H9 (cell line): Measurements from ENCODE around the gene RNASEL. TPM values are rescaled to one million over a fixed set of nuclear protein-coding genes. Genes with fewer than 3 reads are reported as not detected.

ENCODE experiments used
- DNase-seq: peaks from one replicate; pipeline ENCODE4 v3.0.0-alpha.2; 2017
- H2AFZ ChIP-seq: one replicate; pipeline ENCODE4 v1.6.1; 2013; ENCODE audit warnings: mild to moderate bottlenecking, low read length, control low read depth, moderate library complexity
- H2AK5ac ChIP-seq: 2 replicates; pipeline ENCODE4 v1.6.1; 2013; ENCODE audit warnings: low read length, control low read depth, mixed read lengths; ENCODE audit not compliant: insufficient read length
- H2BK120ac ChIP-seq: one replicate; pipeline ENCODE4 v1.6.1; 2013; ENCODE audit warnings: low read depth, mild to moderate bottlenecking, low read length, control low read depth, inconsistent platforms; ENCODE audit not compliant: poor library complexity, severe bottlenecking
- H2BK12ac ChIP-seq: 2 replicates; pipeline ENCODE4 v1.6.1; 2013; ENCODE audit warnings: low read length, control low read depth, mixed read lengths, low read depth; ENCODE audit not compliant: insufficient read length
- H2BK15ac ChIP-seq: 2 replicates; pipeline ENCODE4 v1.6.1; 2013; ENCODE audit warnings: low read depth, low read length, control low read depth
- H2BK20ac ChIP-seq: one replicate; pipeline ENCODE4 v1.6.1; 2013; ENCODE audit warnings: low read depth, mild to moderate bottlenecking, low read length, control low read depth, inconsistent platforms; ENCODE audit not compliant: poor library complexity, severe bottlenecking
- H2BK5ac ChIP-seq: 2 replicates; pipeline ENCODE4 v1.6.1; 2013; ENCODE audit warnings: low read length, control low read depth, mixed read lengths; ENCODE audit not compliant: insufficient read length
- H3K14ac ChIP-seq: 2 replicates; pipeline ENCODE4 v1.6.1; 2013; ENCODE audit warnings: low read length, control low read depth; ENCODE audit not compliant: insufficient read depth
- H3K18ac ChIP-seq: 2 replicates; pipeline ENCODE4 v1.6.1; 2013; ENCODE audit warnings: low read depth, mild to moderate bottlenecking, mixed read lengths, low read length, control low read depth; ENCODE audit not compliant: insufficient read length
- H3K23ac ChIP-seq: 2 replicates; pipeline ENCODE4 v1.6.1; 2013; ENCODE audit warnings: low read length, control low read depth, mixed read lengths, low read depth; ENCODE audit not compliant: insufficient read length
- H3K23me2 ChIP-seq: 2 replicates; pipeline ENCODE4 v1.6.1; 2013; ENCODE audit warnings: low read depth, mild to moderate bottlenecking, mixed read lengths, low read length, control low read depth; ENCODE audit not compliant: insufficient read length, poor library complexity, severe bottlenecking
- H3K27ac ChIP-seq: 2 replicates; pipeline ENCODE4 v1.5.1; 2013; ENCODE audit warnings: low read length, control low read depth, mixed read lengths, low read depth; ENCODE audit not compliant: insufficient read length
- H3K27me3 ChIP-seq: 2 replicates; pipeline ENCODE4 v1.6.1; 2013; ENCODE audit warnings: low read length, control low read depth, inconsistent platforms; ENCODE audit not compliant: insufficient read depth
- H3K4ac ChIP-seq: 2 replicates; pipeline ENCODE4 v1.6.1; 2013; ENCODE audit warnings: low read depth, mild to moderate bottlenecking, control low read depth, inconsistent platforms, low read length, moderate library complexity
- H3K4me1 ChIP-seq: 2 replicates; pipeline ENCODE4 v1.6.1; 2013; ENCODE audit warnings: low read length, control low read depth, inconsistent platforms; ENCODE audit not compliant: insufficient read depth
- H3K4me2 ChIP-seq: 2 replicates; pipeline ENCODE4 v1.6.1; 2013; ENCODE audit warnings: low read length, control low read depth, mixed read lengths; ENCODE audit not compliant: insufficient read length, insufficient read depth
- H3K56ac ChIP-seq: 2 replicates; pipeline ENCODE4 v1.6.1; 2013; ENCODE audit warnings: low read depth, mild to moderate bottlenecking, mixed read lengths, low read length, control low read depth; ENCODE audit not compliant: insufficient read length
- H3K79me1 ChIP-seq: 2 replicates; pipeline ENCODE4 v1.6.1; 2013; ENCODE audit warnings: low read depth, mild to moderate bottlenecking, moderate library complexity, low read length, control low read depth, inconsistent platforms; ENCODE audit not compliant: insufficient read depth, poor library complexity, severe bottlenecking
- H3K79me2 ChIP-seq: 2 replicates; pipeline ENCODE4 v1.6.1; 2013; ENCODE audit warnings: low read length, control low read depth, inconsistent platforms; ENCODE audit not compliant: insufficient read depth
- H3K9ac ChIP-seq: 2 replicates; pipeline ENCODE4 v1.6.1; 2013; ENCODE audit warnings: low read length, control low read depth, mixed read lengths; ENCODE audit not compliant: insufficient read length; ENCODE audit errors: extremely low read depth
- H3K9me3 ChIP-seq: one replicate; pipeline ENCODE4 v1.6.1; 2013; ENCODE audit warnings: low read depth, low read length, inconsistent platforms; ENCODE audit not compliant: control insufficient read depth
- H3T11ph ChIP-seq: one replicate; pipeline ENCODE4 v1.6.1; 2013; ENCODE audit warnings: mild to moderate bottlenecking, low read length, control low read depth, inconsistent platforms
- H4K20me1 ChIP-seq: one replicate; pipeline ENCODE4 v1.6.1; 2013; ENCODE audit not compliant: control insufficient read depth, insufficient read length, insufficient read depth
- H4K5ac ChIP-seq: 2 replicates; pipeline ENCODE4 v1.6.1; 2013; ENCODE audit warnings: low read depth, mild to moderate bottlenecking, mixed read lengths, low read length, control low read depth; ENCODE audit not compliant: insufficient read length
- H4K8ac ChIP-seq: replicated peaks from 2 replicates; pipeline ENCODE4 v1.6.1; 2013; ENCODE audit warnings: low read length, control low read depth, mixed read lengths, low read depth; ENCODE audit not compliant: insufficient read length
- H4K91ac ChIP-seq: 2 replicates; pipeline ENCODE4 v1.6.1; 2013; ENCODE audit warnings: low read depth, mild to moderate bottlenecking, moderate library complexity, mixed read lengths, low read length, control low read depth; ENCODE audit not compliant: insufficient read length
- H3K27ac Mint-ChIP-seq, 3 experiments: 2 replicates in 2 of 3; 3 replicates in 1 of 3; pipeline ENCODE4 v1.8.0; 2020 to 2021; ENCODE audit warnings: mixed read lengths in 3 of 3, mild to moderate bottlenecking in 1 of 3, moderate library complexity in 1 of 3
- H3K27me3 Mint-ChIP-seq: 2 replicates; pipeline ENCODE4 v1.8.0; 2021; ENCODE audit warnings: low read depth, mild to moderate bottlenecking, moderate library complexity, mixed read lengths
- H3K36me3 Mint-ChIP-seq, 3 experiments: 2 replicates in 2 of 3; 3 replicates in 1 of 3; pipeline ENCODE4 v1.8.0; 2020 to 2021; ENCODE audit warnings: low read depth in 3 of 3, mixed read lengths in 3 of 3; ENCODE audit not compliant: insufficient read depth in 1 of 3
- H3K4me1 Mint-ChIP-seq, 2 experiments: 2 replicates each; pipeline ENCODE4 v1.8.0; 2020; ENCODE audit warnings: mixed read lengths in 2 of 2
- H3K4me3 Mint-ChIP-seq, 2 experiments: 2 replicates in 1 of 2; 3 replicates in 1 of 2; pipeline ENCODE4 v1.8.0; 2020 to 2021; ENCODE audit warnings: mild to moderate bottlenecking in 2 of 2, mixed read lengths in 2 of 2, moderate library complexity in 1 of 2
- H3K9me3 Mint-ChIP-seq, 2 experiments: 2 replicates in 1 of 2; 3 replicates in 1 of 2; pipeline ENCODE4 v1.8.0; 2020; ENCODE audit warnings: mild to moderate bottlenecking in 2 of 2, mixed read lengths in 2 of 2, moderate library complexity in 1 of 2
- WGBS: extraction: QIAGEN DNeasy Blood & Tissue Kit; methylation state at CpG from one replicate; pipeline ENCODE4 v1.1.7; 2013; ENCODE audit warnings: missing lambda C conversion rate, low lambda C conversion rate, mixed read lengths; ENCODE audit not compliant: insufficient read length; ENCODE audit errors: extremely low coverage; 5-methylcytosine and 5-hydroxymethylcytosine counted together
- total RNA-seq: library from RNA; stranded (reverse); gene quantifications from 2 replicates; pipeline ENCODE4 v1.2.1, GENCODE V29; 2021
- TF ChIP-seq, protein P1 (sequence below): fragments of 200-600 bp; sonication (generic); conservative IDR thresholded peaks from 3 replicates; pipeline ENCODE4 v1.8.0; 2021; ENCODE audit warnings: antibody characterized with exemption, mild to moderate bottlenecking

The RNASEL gene
- total RNA-seq, 1 experiment from 2014 or later, result 0.63 TPM

- no peak overlapping the region for H3K14ac ChIP-seq
- no peak overlapping the region for H3K56ac ChIP-seq
- H3K4me1 ChIP-seq, result no peaks in the 10 kb centered on the region; the same call in 1 of the 2 replicates
- Mint-ChIP-seq H3K36me3 (no peaks in the 10 kb centered on the region; a peak in 2 of 7 replicates), H3K4me3 (no peak overlapping the region), H3K27ac (no peak overlapping the region), H3K4me1 (peaks cover 13 to 15% of the 10 kb centered on the region in 2 experiments), H3K27me3 (peaks cover 2% of the 10 kb centered on the region; the same call in 1 of the 2 replicates), H3K9me3 (peaks cover 2 to 5% of the 10 kb centered on the region in 2 experiments; a peak in 1 of 5 replicates)
- no peaks in the 10 kb centered on the region for H3K9me3 ChIP-seq
- no peak overlapping the region for H2BK20ac ChIP-seq
- H3K4me2 ChIP-seq, result no peak overlapping the region
- H3K79me2 ChIP-seq, result no peaks in the 10 kb centered on the region
- H2AFZ ChIP-seq, result no peak overlapping the region
- H2BK15ac ChIP-seq, result no peak overlapping the region
- peaks cover 4% of the 10 kb centered on the region for H3K23me2 ChIP-seq
- H3K18ac ChIP-seq, result no peak overlapping the region
- H3K23ac ChIP-seq, result no peak overlapping the region
- no peak overlapping the region for H4K5ac ChIP-seq
- H2AK5ac ChIP-seq, result no peak overlapping the region
- no peak overlapping the region for H2BK12ac ChIP-seq
- TF ChIP-seq, protein P1, sequence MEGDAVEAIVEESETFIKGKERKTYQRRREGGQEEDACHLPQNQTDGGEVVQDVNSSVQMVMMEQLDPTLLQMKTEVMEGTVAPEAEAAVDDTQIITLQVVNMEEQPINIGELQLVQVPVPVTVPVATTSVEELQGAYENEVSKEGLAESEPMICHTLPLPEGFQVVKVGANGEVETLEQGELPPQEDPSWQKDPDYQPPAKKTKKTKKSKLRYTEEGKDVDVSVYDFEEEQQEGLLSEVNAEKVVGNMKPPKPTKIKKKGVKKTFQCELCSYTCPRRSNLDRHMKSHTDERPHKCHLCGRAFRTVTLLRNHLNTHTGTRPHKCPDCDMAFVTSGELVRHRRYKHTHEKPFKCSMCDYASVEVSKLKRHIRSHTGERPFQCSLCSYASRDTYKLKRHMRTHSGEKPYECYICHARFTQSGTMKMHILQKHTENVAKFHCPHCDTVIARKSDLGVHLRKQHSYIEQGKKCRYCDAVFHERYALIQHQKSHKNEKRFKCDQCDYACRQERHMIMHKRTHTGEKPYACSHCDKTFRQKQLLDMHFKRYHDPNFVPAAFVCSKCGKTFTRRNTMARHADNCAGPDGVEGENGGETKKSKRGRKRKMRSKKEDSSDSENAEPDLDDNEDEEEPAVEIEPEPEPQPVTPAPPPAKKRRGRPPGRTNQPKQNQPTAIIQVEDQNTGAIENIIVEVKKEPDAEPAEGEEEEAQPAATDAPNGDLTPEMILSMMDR, result no peak
- no peak overlapping the region for H4K91ac ChIP-seq
- H3K79me1 ChIP-seq, result no peaks in the 10 kb centered on the region
- WGBS, result no CpG with 5 or more reads among the region's 1 CpG
- DNase-seq, result no peak
- H4K8ac ChIP-seq, result no peak overlapping the region
- no peak overlapping the region for H2BK5ac ChIP-seq
- H3T11ph ChIP-seq, result no peak overlapping the region
- H3K27ac ChIP-seq, result no peak overlapping the region
- H3K27me3 ChIP-seq, result no peaks in the 10 kb centered on the region
- no peak overlapping the region for H3K9ac ChIP-seq
- no peaks in the 10 kb centered on the region for H4K20me1 ChIP-seq
- H3K4ac ChIP-seq, result no peak overlapping the region
- H2BK120ac ChIP-seq, result no peak overlapping the region
These were observed 2.0 kb downstream of the RNASEL start for GRCh38 chr1:182587093-182587492.
